Natural killer cell (primary cell): Measurements from ENCODE around the gene IGF1. TPM values are rescaled to one million over a fixed set of nuclear protein-coding genes. Genes with fewer than 3 reads are reported as not detected.

Experiments
- ATAC-seq, 3 donors: fragments of 150-1000 bp in 2 of 3; fragments of 200-7000 bp in 1 of 3; cut with Tn5 transposase; 1 replicate in 1 of 3; 2 replicates in 2 of 3; pipeline ENCODE4 v1.10.0; 2021; ENCODE audit warnings: mild to moderate bottlenecking in 2 of 3, moderate library complexity in 2 of 3
- DNase-seq, 2 donors: peaks; one replicate each; pipeline versions ENCODE4 v3.0.0 to v3.0.0-alpha.2; 2013 to 2021; ENCODE audit warnings: mixed read lengths in 1 of 2
- H3K27ac ChIP-seq: one replicate; pipeline ENCODE4 v1.5.1; 2013; ENCODE audit warnings: mild to moderate bottlenecking, low read length
- H3K27me3 ChIP-seq: one replicate; pipeline ENCODE4 v1.6.1; 2013; ENCODE audit warnings: low read length; ENCODE audit not compliant: control insufficient read depth, insufficient read depth
- H3K36me3 ChIP-seq: one replicate; pipeline ENCODE4 v1.6.1; 2013; ENCODE audit warnings: low read length; ENCODE audit not compliant: control insufficient read depth, insufficient read depth
- H3K4me1 ChIP-seq: one replicate; pipeline ENCODE4 v1.6.1; 2013; ENCODE audit warnings: low read length; ENCODE audit not compliant: control insufficient read depth, insufficient read depth
- H3K4me3 ChIP-seq: one replicate; pipeline ENCODE4 v1.5.1; 2013; ENCODE audit warnings: low read length
- H3K9me3 ChIP-seq: one replicate; pipeline ENCODE4 v1.6.1; 2013; ENCODE audit warnings: low read length; ENCODE audit not compliant: control insufficient read depth, insufficient read depth
- H3K27ac Mint-ChIP-seq, 2 donors: one replicate each; pipeline ENCODE4 v1.8.0; 2022; ENCODE audit warnings: mild to moderate bottlenecking in 2 of 2, mixed read lengths in 2 of 2, moderate library complexity in 1 of 2
- H3K27me3 Mint-ChIP-seq, 2 donors: one replicate each; pipeline ENCODE4 v1.8.0; 2022; ENCODE audit warnings: low read depth in 2 of 2, mixed read lengths in 2 of 2
- H3K36me3 Mint-ChIP-seq: one replicate; pipeline ENCODE4 v1.8.0; 2022; ENCODE audit warnings: mixed read lengths
- H3K4me1 Mint-ChIP-seq, 2 donors: one replicate each; pipeline ENCODE4 v1.8.0; 2022; ENCODE audit warnings: mixed read lengths in 2 of 2
- H3K4me3 Mint-ChIP-seq: one replicate; pipeline ENCODE4 v1.8.0; 2022; ENCODE audit warnings: mild to moderate bottlenecking, moderate library complexity, mixed read lengths
- H3K9me3 Mint-ChIP-seq, 2 donors: one replicate each; pipeline ENCODE4 v1.8.0; 2022; ENCODE audit warnings: mixed read lengths in 2 of 2
- WGBS: methylation state at CpG from one replicate; pipeline ENCODE4 v1.1.7; 2013; ENCODE audit warnings: missing lambda C conversion rate; ENCODE audit not compliant: insufficient coverage; 5-methylcytosine and 5-hydroxymethylcytosine counted together
- intact Hi-C: fragments of 100-400 bp; cut with micrococcal nuclease; formaldehyde crosslinking; loops from one replicate; pipeline ENCODE4 v1.14.2; 2022
- total RNA-seq, 4 donors: library from RNA; stranded (reverse); fragments of 120-200 nt in 1 of 4; gene quantifications; one replicate each; pipeline versions ENCODE4 v1.2.3 to v1.2.4, GENCODE V29; 2013 to 2022
- TF ChIP-seq, protein P1 (sequence below): fragments of 200-600 bp; IDR thresholded peaks from one replicate; pipeline ENCODE4 v1.8.0; 2022; ENCODE audit warnings: antibody characterized with exemption

IGF1 gene
- total RNA-seq, 3 donors from 2014 or later (not counting 1 experiment from before 2014, with no cell fraction given) = 0.48 TPM; not detected in 2

DNA sequence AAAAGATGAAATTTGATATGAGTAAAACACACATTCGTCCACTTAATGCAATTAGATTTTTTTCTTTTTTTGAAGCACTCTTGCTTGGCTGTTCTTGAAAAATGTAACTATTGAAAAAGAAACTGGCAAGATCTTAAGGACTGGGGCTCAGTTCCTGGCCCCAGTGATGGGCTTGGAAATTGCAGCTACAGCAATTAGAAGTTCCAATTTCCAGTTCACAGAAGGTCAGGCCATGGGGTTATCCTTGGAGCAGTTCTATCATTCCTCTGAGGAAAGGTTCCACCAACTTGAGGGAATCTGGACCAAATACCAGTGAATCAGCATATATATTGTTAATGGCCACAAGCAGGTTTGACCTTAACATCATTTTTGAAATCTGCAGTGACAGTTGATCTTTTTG lies 18.9 kb downstream of the IGF1 start:
- WGBS = 80% methylated on average over 1 of the region's 1 CpG
- no peak overlapping the region for H3K4me3 Mint-ChIP-seq
- H3K27me3 Mint-ChIP-seq = peaks cover 6 to 19% of the 10 kb centered on the region in 2 donors
- no peak overlapping the region for H3K4me3 ChIP-seq
- H3K9me3 ChIP-seq = no peaks in the 10 kb centered on the region
- DNase-seq (no peak), ATAC-seq (no peak)
- H3K27ac Mint-ChIP-seq = no peak overlapping the region
- H3K4me1 ChIP-seq = no peaks in the 10 kb centered on the region
- H3K4me1 Mint-ChIP-seq = no peaks in the 10 kb centered on the region
- TF ChIP-seq, protein P1, sequence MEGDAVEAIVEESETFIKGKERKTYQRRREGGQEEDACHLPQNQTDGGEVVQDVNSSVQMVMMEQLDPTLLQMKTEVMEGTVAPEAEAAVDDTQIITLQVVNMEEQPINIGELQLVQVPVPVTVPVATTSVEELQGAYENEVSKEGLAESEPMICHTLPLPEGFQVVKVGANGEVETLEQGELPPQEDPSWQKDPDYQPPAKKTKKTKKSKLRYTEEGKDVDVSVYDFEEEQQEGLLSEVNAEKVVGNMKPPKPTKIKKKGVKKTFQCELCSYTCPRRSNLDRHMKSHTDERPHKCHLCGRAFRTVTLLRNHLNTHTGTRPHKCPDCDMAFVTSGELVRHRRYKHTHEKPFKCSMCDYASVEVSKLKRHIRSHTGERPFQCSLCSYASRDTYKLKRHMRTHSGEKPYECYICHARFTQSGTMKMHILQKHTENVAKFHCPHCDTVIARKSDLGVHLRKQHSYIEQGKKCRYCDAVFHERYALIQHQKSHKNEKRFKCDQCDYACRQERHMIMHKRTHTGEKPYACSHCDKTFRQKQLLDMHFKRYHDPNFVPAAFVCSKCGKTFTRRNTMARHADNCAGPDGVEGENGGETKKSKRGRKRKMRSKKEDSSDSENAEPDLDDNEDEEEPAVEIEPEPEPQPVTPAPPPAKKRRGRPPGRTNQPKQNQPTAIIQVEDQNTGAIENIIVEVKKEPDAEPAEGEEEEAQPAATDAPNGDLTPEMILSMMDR = no peak
- H3K27ac ChIP-seq = no peak overlapping the region
- no peaks in the 10 kb centered on the region for H3K27me3 ChIP-seq
- H3K36me3 Mint-ChIP-seq = no peaks in the 10 kb centered on the region
- intact Hi-C loops = no loop called here
- H3K9me3 Mint-ChIP-seq = no peaks in the 10 kb centered on the region
- no peaks in the 10 kb centered on the region for H3K36me3 ChIP-seq

GRCh38 chr12:102459314-102459713 lies 21.0 kb downstream of the IGF1 start:
- Histone ChIP-seq H3K27me3 (no peaks in the 10 kb centered on the region), H3K27ac (no peak overlapping the region), H3K9me3 (no peaks in the 10 kb centered on the region), H3K4me3 (no peak overlapping the region), H3K36me3 (no peaks in the 10 kb centered on the region), H3K4me1 (no peaks in the 10 kb centered on the region)
- ATAC-seq (no peak), DNase-seq (no peak)
- H3K4me3 Mint-ChIP-seq = no peak overlapping the region
- intact Hi-C loops = no loop called here
- peaks cover 6 to 19% of the 10 kb centered on the region in 2 donors for H3K27me3 Mint-ChIP-seq
- no peaks in the 10 kb centered on the region for H3K4me1 Mint-ChIP-seq
- no peaks in the 10 kb centered on the region for H3K9me3 Mint-ChIP-seq
- H3K36me3 Mint-ChIP-seq = no peaks in the 10 kb centered on the region
- no peak overlapping the region for H3K27ac Mint-ChIP-seq
- TF ChIP-seq, protein P1 = no peak
- 88% methylated on average over 5 of the region's 5 CpGs for WGBS

DNA sequence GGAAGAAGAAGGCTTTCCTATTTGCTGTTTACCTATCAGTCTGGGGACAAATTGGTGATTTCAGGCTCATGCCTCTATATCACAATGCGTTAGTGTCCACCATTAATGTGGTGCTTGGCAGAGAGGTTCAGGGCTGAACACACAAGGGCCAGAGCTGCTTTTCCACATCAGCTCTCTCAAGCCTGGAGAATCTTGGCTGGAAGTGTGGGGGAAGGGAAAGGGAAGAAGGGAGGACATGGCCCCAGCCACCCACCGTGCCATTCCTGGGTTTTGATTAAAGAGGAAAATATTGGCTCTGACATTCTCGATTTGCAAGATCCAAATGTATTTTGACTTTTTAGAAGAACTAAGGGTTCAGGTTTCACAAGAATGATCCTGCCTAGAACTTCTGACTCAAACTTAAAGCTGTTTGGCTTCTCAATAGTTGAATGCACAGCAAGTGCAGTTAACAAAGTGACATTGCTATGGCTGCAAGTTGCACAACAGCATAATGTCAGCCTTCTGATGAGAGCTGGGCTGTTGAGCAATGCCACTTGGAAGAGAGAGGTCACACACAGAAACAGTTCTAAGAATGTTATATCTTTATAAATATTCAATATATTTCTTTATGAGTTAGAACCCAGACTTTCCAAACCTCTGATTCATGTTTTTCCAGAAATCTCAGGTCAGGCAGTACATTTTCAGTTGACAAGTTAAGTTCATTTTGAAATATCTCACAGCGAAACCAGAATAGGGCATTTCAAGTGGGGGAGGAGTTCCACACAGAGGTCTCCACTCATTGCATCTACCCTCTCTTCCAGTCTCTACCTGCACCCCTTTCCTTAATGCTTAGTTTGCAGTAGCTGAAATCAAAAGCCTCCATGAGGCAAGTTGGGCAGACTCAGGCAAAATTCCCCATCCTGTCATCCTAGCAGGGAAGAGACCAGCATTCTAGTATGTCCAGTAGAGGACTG lies 25.3 kb downstream of the IGF1 start:
- Mint-ChIP-seq H3K27me3 (peaks cover 6 to 7% of the 10 kb centered on the region in 2 donors), H3K36me3 (no peaks in the 10 kb centered on the region), H3K4me1 (no peaks in the 10 kb centered on the region), H3K9me3 (peaks cover 2 to 4% of the 10 kb centered on the region in 2 donors), H3K27ac (no peak overlapping the region), H3K4me3 (no peak overlapping the region)
- 82% methylated on average over 4 of the region's 4 CpGs for WGBS
- DNase-seq = no peak
- H3K36me3 ChIP-seq = no peaks in the 10 kb centered on the region
- H3K9me3 ChIP-seq = no peaks in the 10 kb centered on the region
- no peak for ATAC-seq
- H3K27me3 ChIP-seq = no peaks in the 10 kb centered on the region
- no peak overlapping the region for H3K4me3 ChIP-seq
- intact Hi-C loops = no loop called here
- TF ChIP-seq, protein P1 = no peak
- no peaks in the 10 kb centered on the region for H3K4me1 ChIP-seq
- H3K27ac ChIP-seq = no peak overlapping the region
